Ovary (tissue), 9 donors: ENCODE results near the gene PPM1H. TPM values are rescaled to one million over a fixed set of nuclear protein-coding genes. Genes with fewer than 3 reads are reported as not detected.

Experiments
- DNase-seq, 5 donors: peaks; one replicate each; pipeline ENCODE4 v3.0.0-alpha.2; 2019 to 2020
- H3K27ac ChIP-seq, 2 donors: fragments of 200-600 bp; one replicate each; pipeline versions ENCODE4 v1.5.1 to v1.8.0; 2019 to 2022
- H3K27me3 ChIP-seq: fragments of 200-600 bp; one replicate; pipeline ENCODE4 v1.8.0; 2022
- H3K36me3 ChIP-seq: fragments of 200-600 bp; sonication (generic); one replicate; pipeline ENCODE4 v1.5.1; 2019
- H3K4me1 ChIP-seq: one replicate; pipeline ENCODE4 v1.8.1; 2013; ENCODE audit warnings: mild to moderate bottlenecking, moderate library complexity; ENCODE audit not compliant: insufficient read depth
- H3K4me3 ChIP-seq: fragments of 200-600 bp; sonication (generic); one replicate; pipeline ENCODE4 v1.5.1; 2017
- H3K9me3 ChIP-seq, 2 donors: fragments of 200-600 bp in 1 of 2; sonication (generic) in 1 of 2; one replicate each; pipeline versions ENCODE4 v1.5.1 to v1.8.1; 2013 to 2019; ENCODE audit warnings: mild to moderate bottlenecking in 1 of 2, moderate library complexity in 1 of 2
- CTCF ChIP-seq, 3 donors: fragments of 450-650 bp in 2 of 3; fragments of 200-600 bp in 1 of 3; IDR thresholded peaks; one replicate each; pipeline versions ENCODE4 v1.5.1 to v1.8.0; 2016 to 2022; ENCODE audit warnings: antibody characterized with exemption in 3 of 3, mild to moderate bottlenecking in 1 of 3
- EP300 ChIP-seq: sonication (generic); formaldehyde crosslinking; IDR thresholded peaks from one replicate; pipeline ENCODE4 v1.6.1; 2017; ENCODE audit warnings: antibody characterized with exemption
- POLR2A ChIP-seq: fragments of 450-650 bp; IDR thresholded peaks from one replicate; pipeline ENCODE4 v1.6.1; 2017; ENCODE audit warnings: antibody characterized with exemption, mild to moderate bottlenecking, moderate library complexity
- WGBS, 3 donors: extraction: QIAGEN DNeasy Blood & Tissue Kit in 1 of 3; methylation state at CpG; one replicate each; pipeline versions ENCODE4 v1.1.5 to v1.1.7; 2013 to 2017; 5-methylcytosine and 5-hydroxymethylcytosine counted together
- intact Hi-C, 4 donors: fragments of 100-400 bp; cut with DNase I; formaldehyde crosslinking; loops; one replicate each; pipeline versions ENCODE4 v1.11.0 to v1.15.1; 2022 to 2023
- polyA plus RNA-seq, 2 donors: library from polyadenylated mRNA; stranded (reverse); fragments of 200-250 nt in 1 of 2; fragments of 350-450 nt in 1 of 2; fragmentation: Illumina TruSeq in 1 of 2; extraction: RNeasy Lipid Tissue Mini Kit (QIAGEN cat#74804) in 1 of 2; gene quantifications; one replicate each; pipeline ENCODE4 v1.2.3, GENCODE V29; 2013 to 2014
- total RNA-seq, 7 donors: library from RNA; depleted of rRNA in 2 of 7; stranded (reverse); fragments of >200 nt in 2 of 7; fragmentation: NEBNext Ultra II Directional in 3 of 7; extraction: Animal tissue kit (Norgen Biotek cat#: 25700) in 3 of 7; gene quantifications; one replicate each; pipeline versions ENCODE4 v1.1.0 to v1.2.4, GENCODE V29; 2016 to 2023
- donor health status: DM: no; HTN: no; CAD: no; lungs with moderate emphysema.
- donor health status: DM: no; HTN: no; CAD: no.
- donor health status: Bipolar disorder and iron deficiency.
- donor health status: DM: yes; HTN: yes; CAD: no.
- donor health status: DM: no; HTN: no; CAD: no.
- donor health status: DM: yes; HTN: yes; CAD: no.

Gene PPM1H
- total and polyA plus RNA-seq, 9 donors, result 1.6 to 45.4 (median 12.0) TPM

- Histone ChIP-seq H3K4me3 (no peak overlapping the region), H3K9me3 (no peaks in the 10 kb centered on the region), H3K36me3 (no peaks in the 10 kb centered on the region), H3K27ac (no peak overlapping the region), H3K4me1 (no peaks in the 10 kb centered on the region), H3K27me3 (no peaks in the 10 kb centered on the region)
- TF ChIP-seq EP300, result no peak
- TF ChIP-seq POLR2A, result no peak
- no peak for TF ChIP-seq CTCF (IDR thresholded peaks at IDR 0.05)
- WGBS, 3 donors, result 64 to 69% (median 67%) methylated on average over 2 of the region's 2 CpGs
- DNase-seq, result no peak
- intact Hi-C loops, result no loop called here
Measured at GRCh38 chr12:62625228-62625627, 309.7 kb downstream of the PPM1H start.

DNA sequence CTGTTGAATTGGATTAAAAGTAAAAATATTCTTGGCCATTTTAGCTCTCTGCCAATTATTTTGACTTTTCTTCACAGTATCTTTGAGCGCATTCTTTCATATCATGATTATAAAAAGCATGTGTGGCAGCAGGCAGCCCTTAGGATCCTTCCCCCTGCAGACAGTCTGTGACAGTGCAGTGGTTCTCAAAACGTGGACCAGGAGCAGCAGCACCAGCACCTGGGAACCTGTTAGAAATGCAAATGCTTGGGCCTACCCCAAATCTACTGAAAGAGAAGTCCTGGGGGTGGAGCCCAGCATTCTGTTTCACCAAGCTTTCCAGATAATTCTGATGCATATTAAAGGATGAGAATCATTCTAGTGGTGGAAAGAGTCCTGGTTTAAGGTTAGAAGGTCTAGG, 312.8 kb downstream of the PPM1H start:
- Histone ChIP-seq H3K9me3 (no peaks in the 10 kb centered on the region), H3K36me3 (no peaks in the 10 kb centered on the region), H3K27ac (no peak overlapping the region), H3K27me3 (no peaks in the 10 kb centered on the region), H3K4me1 (no peaks in the 10 kb centered on the region), H3K4me3 (no peak overlapping the region)
- intact Hi-C loops, result no loop called here
- TF ChIP-seq CTCF (IDR thresholded peaks at IDR 0.05) (no peak), EP300 (no peak), POLR2A (no peak)
- DNase-seq, result no peak
- 50 to 59% (median 52%) methylated on average over 2 of the region's 2 CpGs for WGBS, 3 donors

DNA sequence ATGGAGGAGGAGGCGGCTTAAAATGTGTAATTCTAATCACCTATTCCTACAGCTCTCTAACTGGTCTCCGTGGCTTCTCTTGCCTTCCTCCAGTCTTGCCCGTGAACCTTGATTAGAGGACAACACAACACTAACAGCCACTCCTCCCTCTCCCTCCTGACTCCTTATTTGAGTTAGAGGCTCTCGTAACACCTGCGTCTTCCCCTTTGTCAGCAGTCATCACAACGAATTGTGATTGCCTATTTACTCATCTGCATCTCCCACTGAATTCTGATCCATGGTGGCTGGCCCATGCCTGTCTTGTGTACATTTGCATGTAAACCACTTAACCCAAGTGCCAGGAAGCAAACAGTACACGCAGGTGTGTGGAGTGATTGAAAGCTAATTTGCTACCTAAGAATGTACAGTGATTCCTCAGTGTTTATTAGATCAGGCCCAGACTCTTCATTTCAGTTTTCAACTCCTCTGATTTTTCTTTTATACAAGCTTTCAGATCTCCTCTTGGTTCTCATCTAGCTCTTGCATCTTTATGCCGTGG, 313.8 kb downstream of the PPM1H start:
- 54 to 74% (median 61%) methylated on average over 8 of the region's 8 CpGs for WGBS, 3 donors
- intact Hi-C loops, result no loop called here

GRCh38 chr12:62618930-62619329, 316.0 kb downstream of the PPM1H start:
- Histone ChIP-seq H3K36me3 (no peaks in the 10 kb centered on the region), H3K4me1 (no peaks in the 10 kb centered on the region), H3K27ac (no peak overlapping the region), H3K9me3 (no peaks in the 10 kb centered on the region), H3K4me3 (no peak overlapping the region), H3K27me3 (no peaks in the 10 kb centered on the region)
- intact Hi-C loops, result no loop called here
- no peak for DNase-seq
- TF ChIP-seq POLR2A, result no peak
- no peak for TF ChIP-seq CTCF (IDR thresholded peaks at IDR 0.05)
- no peak for TF ChIP-seq EP300
- WGBS, 3 donors, result 78 to 96% (median 90%) methylated on average over 2 of the region's 2 CpGs

More for the DNA sequence above, 313.8 kb downstream of the PPM1H start:
- Histone ChIP-seq H3K4me3 (no peak overlapping the region), H3K4me1 (no peaks in the 10 kb centered on the region), H3K27ac (no peak overlapping the region), H3K36me3 (no peaks in the 10 kb centered on the region), H3K9me3 (no peaks in the 10 kb centered on the region), H3K27me3 (no peaks in the 10 kb centered on the region)
- TF ChIP-seq CTCF (IDR thresholded peaks at IDR 0.05), result no peak
- no peak for TF ChIP-seq EP300
- no peak for TF ChIP-seq POLR2A
- no peak for DNase-seq
